Gastrocnemius medialis (tissue), 4 donors: ENCODE data around the gene PCLAF. TPM values are rescaled to one million over a fixed set of nuclear protein-coding genes. Genes with fewer than 3 reads are reported as not detected.

Source experiments
- ATAC-seq, 2 donors: fragments of 150-250 bp; one replicate each; pipeline ENCODE4 v1.9.1; 2016
- DNase-seq, 2 donors: peaks; one replicate each; pipeline ENCODE4 v3.0.0-alpha.2; 2019
- H3K27ac ChIP-seq, 4 donors: fragments of 200-600 bp; sonication (generic); 1 replicate in 1 of 4; 2 replicates in 3 of 4; pipeline ENCODE4 v1.5.1; 2016 to 2018; ENCODE audit warnings: mild to moderate bottlenecking in 2 of 4, moderate library complexity in 1 of 4
- H3K27me3 ChIP-seq, 3 donors: fragments of 200-600 bp; sonication (generic) in 2 of 3; 1 replicate in 1 of 3; 2 replicates in 2 of 3; pipeline versions ENCODE4 v1.5.1 to v1.6.0; 2016 to 2019; ENCODE audit warnings: mild to moderate bottlenecking in 1 of 3, moderate library complexity in 1 of 3
- H3K36me3 ChIP-seq, 2 donors: fragments of 200-600 bp; sonication (generic) in 1 of 2; one replicate each; pipeline ENCODE4 v1.5.1; 2017 to 2018
- H3K4me1 ChIP-seq, 2 donors: fragments of 200-600 bp; sonication (generic) in 1 of 2; one replicate each; pipeline ENCODE4 v1.5.1; 2016 to 2017; ENCODE audit warnings: mild to moderate bottlenecking in 2 of 2
- H3K4me3 ChIP-seq, 4 donors: fragments of 200-600 bp; sonication (generic) in 3 of 4; 1 replicate in 1 of 4; 2 replicates in 3 of 4; pipeline ENCODE4 v1.5.1; 2016 to 2019; ENCODE audit warnings: mild to moderate bottlenecking in 2 of 4
- H3K9me3 ChIP-seq, 3 donors: fragments of 200-600 bp; sonication (generic) in 2 of 3; 1 replicate in 1 of 3; 2 replicates in 2 of 3; pipeline ENCODE4 v1.5.1; 2016 to 2019
- POLR2A ChIP-seq, 2 donors: fragments of 450-650 bp; IDR thresholded peaks; one replicate each; pipeline ENCODE4 v1.6.1; 2017; ENCODE audit warnings: antibody characterized with exemption in 2 of 2, mild to moderate bottlenecking in 2 of 2, moderate library complexity in 2 of 2
- in situ Hi-C, 4 donors: fragments of 200-750 bp; cut with MboI; loops; one replicate each; pipeline versions ENCODE4 v1.15.0 to v1.8.0; 2017; ENCODE audit warnings: low sequenced_read_pairs in 4 of 4
- intact Hi-C: fragments of 100-400 bp; cut with DNase I; formaldehyde crosslinking; loops from one replicate; pipeline ENCODE4 v1.15.1; 2023; ENCODE audit warnings: low total_unique reads
- total RNA-seq, 4 donors: library from RNA; depleted of rRNA; stranded (reverse); fragments of >200 nt; gene quantifications; one replicate each; pipeline versions ENCODE4 v1.1.0 to v1.2.3, GENCODE V29; 2016
- TF ChIP-seq, protein P1 (sequence below), 5 experiments: fragments of 450-650 bp in 3 of 5; fragments of 200-600 bp in 2 of 5; sonication (generic) in 2 of 5; IDR thresholded peaks in 4 of 5; conservative IDR thresholded peaks in 1 of 5; 1 replicate in 4 of 5; 2 replicates in 1 of 5; pipeline ENCODE4 v1.5.1; 2016 to 2019; ENCODE audit warnings: antibody characterized with exemption in 5 of 5, mild to moderate bottlenecking in 3 of 5, moderate library complexity in 3 of 5

The PCLAF gene
- total RNA-seq, 4 donors from 2014 or later, result 1.6 TPM; not detected in 3

DNA sequence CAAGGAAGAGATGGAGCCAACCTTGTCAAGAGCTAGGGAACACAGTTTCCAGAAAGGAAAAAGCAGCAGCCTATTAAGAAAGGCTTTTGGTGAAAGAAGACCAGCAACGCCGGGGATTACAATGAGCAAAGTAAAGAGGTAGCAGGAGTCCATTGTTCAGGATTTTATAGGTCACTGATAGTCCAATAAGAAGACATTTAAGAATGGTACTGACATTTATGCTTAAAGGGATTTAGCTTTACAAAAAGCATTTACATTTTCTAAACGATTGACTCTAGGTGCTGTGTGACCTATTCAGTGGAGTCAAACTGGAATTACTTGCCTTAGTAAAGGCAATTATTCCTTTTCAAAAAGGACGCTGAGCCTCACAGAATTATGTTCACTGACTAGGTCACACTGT is 66.0 kb downstream of the PCLAF start:
- Histone ChIP-seq H3K27me3 (no peaks in the 10 kb centered on the region), H3K9me3 (no peaks in the 10 kb centered on the region), H3K27ac (no peak overlapping the region), H3K4me3 (no peak overlapping the region), H3K36me3 (no peaks in the 10 kb centered on the region), H3K4me1 (peaks cover 7% of the 10 kb centered on the region in 2 donors)
- intact Hi-C loops, result no loop called here
- ATAC-seq (no peak), DNase-seq (no peak)
- in situ Hi-C loops, result no loop called here
- TF ChIP-seq POLR2A (IDR thresholded peaks at IDR 0.05), result no peak
- TF ChIP-seq, protein P1, sequence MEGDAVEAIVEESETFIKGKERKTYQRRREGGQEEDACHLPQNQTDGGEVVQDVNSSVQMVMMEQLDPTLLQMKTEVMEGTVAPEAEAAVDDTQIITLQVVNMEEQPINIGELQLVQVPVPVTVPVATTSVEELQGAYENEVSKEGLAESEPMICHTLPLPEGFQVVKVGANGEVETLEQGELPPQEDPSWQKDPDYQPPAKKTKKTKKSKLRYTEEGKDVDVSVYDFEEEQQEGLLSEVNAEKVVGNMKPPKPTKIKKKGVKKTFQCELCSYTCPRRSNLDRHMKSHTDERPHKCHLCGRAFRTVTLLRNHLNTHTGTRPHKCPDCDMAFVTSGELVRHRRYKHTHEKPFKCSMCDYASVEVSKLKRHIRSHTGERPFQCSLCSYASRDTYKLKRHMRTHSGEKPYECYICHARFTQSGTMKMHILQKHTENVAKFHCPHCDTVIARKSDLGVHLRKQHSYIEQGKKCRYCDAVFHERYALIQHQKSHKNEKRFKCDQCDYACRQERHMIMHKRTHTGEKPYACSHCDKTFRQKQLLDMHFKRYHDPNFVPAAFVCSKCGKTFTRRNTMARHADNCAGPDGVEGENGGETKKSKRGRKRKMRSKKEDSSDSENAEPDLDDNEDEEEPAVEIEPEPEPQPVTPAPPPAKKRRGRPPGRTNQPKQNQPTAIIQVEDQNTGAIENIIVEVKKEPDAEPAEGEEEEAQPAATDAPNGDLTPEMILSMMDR (IDR thresholded peaks at IDR 0.05 in 4 of 5, conservative IDR thresholded peaks at IDR 0.05 in 1 of 5), result no peak

DNA sequence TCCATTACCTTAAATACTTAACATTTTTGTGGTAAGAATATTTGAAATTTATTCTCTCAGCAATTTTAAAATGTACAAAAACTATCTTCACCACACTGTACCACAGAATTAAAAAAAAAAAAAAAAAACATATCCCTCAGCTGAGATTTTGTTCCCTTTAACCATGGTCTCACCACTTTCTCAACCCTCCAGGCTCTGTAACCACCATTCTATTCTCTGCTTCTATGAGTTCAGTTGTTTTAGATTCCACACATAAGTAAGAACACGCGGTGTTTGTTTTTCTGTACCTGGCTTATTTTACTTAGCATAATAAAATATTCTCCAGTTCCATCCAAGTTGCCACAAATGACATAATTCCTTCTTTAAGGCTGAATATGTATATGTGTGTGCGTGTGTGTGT is 66.8 kb downstream of the PCLAF start:
- intact Hi-C loops (no loop called here), in situ Hi-C loops (no loop called here)
- no peaks in the 10 kb centered on the region for H3K36me3 ChIP-seq
- H3K27me3 ChIP-seq, result no peaks in the 10 kb centered on the region
- H3K4me1 ChIP-seq, result peaks cover 7% of the 10 kb centered on the region in 2 donors
- ATAC-seq, result no peak
- no peak for TF ChIP-seq POLR2A (IDR thresholded peaks at IDR 0.05)
- TF ChIP-seq, protein P1 (IDR thresholded peaks at IDR 0.05 in 4 of 5, conservative IDR thresholded peaks at IDR 0.05 in 1 of 5), result no peak
- H3K4me3 ChIP-seq, result no peak overlapping the region
- no peaks in the 10 kb centered on the region for H3K9me3 ChIP-seq
- H3K27ac ChIP-seq, result no peak overlapping the region
- no peak for DNase-seq

Other genes starting within 250 kb of the PCLAF start
- under 1 TPM in 2 of 4 donors, not detected in 2; 0.09 to 0.87 TPM for gene SNX22, start 229.7 kb downstream of the PCLAF start, total RNA-seq
- 10 to 100 TPM; 26.8 to 78.5 (median 40.2) TPM for gene PPIB, start 218.4 kb downstream of the PCLAF start, total RNA-seq
- 10 to 100 TPM in 1 of 4 donors, 1 to 10 TPM in 3; 5.3 to 26.6 (median 6.5) TPM for gene CSNK1G1, start 25.3 kb downstream of the PCLAF start, total RNA-seq
- gene TRIP4, start 6.4 kb upstream of the PCLAF start, total RNA-seq, result 1 to 10 TPM; 1.9 to 5.3 (median 3.4) TPM
- gene ZNF609, start 79.1 kb upstream of the PCLAF start, total RNA-seq, result 10 to 100 TPM; 10.3 to 16.5 (median 12.4) TPM